OCI-LY3 (cell line): ENCODE measurements around the gene RLN1.
"Not testable (repeated sequence)": the region's sequence is repeated elsewhere in the genome, so short reads cannot be mapped to it uniquely, and the experiment has no call there.

ENCODE experiments used
- H2AFZ ChIP-seq: fragments of 200-600, 300-600 bp; shearing (Covaris generic); 2 replicates; pipeline ENCODE4 v1.6.0; 2014; ENCODE audit warnings: antibody characterized with exemption, low read depth, low read length
- H3K27ac ChIP-seq: fragments of 200-600, 300-600 bp; sonication (generic); 2 replicates; pipeline ENCODE4 v1.5.1; 2014; ENCODE audit warnings: mild to moderate bottlenecking, low read length, moderate library complexity, mixed read lengths
- H3K27me3 ChIP-seq: fragments of 200-600, 300-600 bp; sonication (generic); 2 replicates; pipeline ENCODE4 v1.6.1; 2014; ENCODE audit warnings: low read depth, low read length, mixed read lengths
- H3K36me3 ChIP-seq: fragments of 200-600, 300-600 bp; sonication (generic); replicated peaks from 2 replicates; pipeline ENCODE3; 2014; ENCODE audit warnings: low read depth, low read length, mixed read lengths
- H3K4me1 ChIP-seq: fragments of 300-600, 200-600 bp; sonication (generic); 2 replicates; pipeline ENCODE4 v1.6.1; 2014; ENCODE audit warnings: low read length, mixed read lengths
- H3K4me2 ChIP-seq: fragments of 200-600, 300-600 bp; sonication (generic); 2 replicates; pipeline ENCODE4 v1.6.1; 2014; ENCODE audit warnings: low read length, mixed read lengths
- H3K4me3 ChIP-seq: fragments of 300-600, 200-600 bp; sonication (generic); 2 replicates; pipeline ENCODE4 v1.5.1; 2014; ENCODE audit warnings: antibody characterized with exemption, mild to moderate bottlenecking, low read length, moderate library complexity
- H3K79me2 ChIP-seq: fragments of 300-600, 200-600 bp; shearing (Covaris generic); 2 replicates; pipeline ENCODE4 v1.6.1; 2014; ENCODE audit warnings: mild to moderate bottlenecking, low read length, mixed read lengths
- H3K9ac ChIP-seq: fragments of 300-600, 200-600 bp; shearing (Covaris generic); 2 replicates; pipeline ENCODE4 v1.6.0; 2014; ENCODE audit warnings: mild to moderate bottlenecking, low read length, moderate library complexity
- H3K9me3 ChIP-seq: fragments of 200-600, 300-600 bp; shearing (Covaris generic); 2 replicates; pipeline ENCODE4 v1.6.1; 2014; ENCODE audit warnings: low read length, mixed read lengths; ENCODE audit not compliant: insufficient read depth
- H4K20me1 ChIP-seq: fragments of 200-600, 300-600 bp; sonication (generic); 2 replicates; pipeline ENCODE4 v1.6.1; 2016; ENCODE audit warnings: low read length, mixed read lengths; ENCODE audit not compliant: insufficient read depth
- EZH2phosphoT487 ChIP-seq: fragments of 200-600 bp; shearing (Covaris generic); IDR thresholded peaks from 2 replicates; pipeline ENCODE4 v1.6.1; 2018; ENCODE audit warnings: antibody characterized with exemption, mixed run types, low read depth
- TF ChIP-seq, protein P1 (sequence below): fragments of 200-600, 300-600 bp; sonication (generic); IDR thresholded peaks from 2 replicates; pipeline ENCODE4 v1.5.1; 2014; ENCODE audit warnings: antibody characterized with exemption, low read length, low read depth

RLN1 gene

DNA sequence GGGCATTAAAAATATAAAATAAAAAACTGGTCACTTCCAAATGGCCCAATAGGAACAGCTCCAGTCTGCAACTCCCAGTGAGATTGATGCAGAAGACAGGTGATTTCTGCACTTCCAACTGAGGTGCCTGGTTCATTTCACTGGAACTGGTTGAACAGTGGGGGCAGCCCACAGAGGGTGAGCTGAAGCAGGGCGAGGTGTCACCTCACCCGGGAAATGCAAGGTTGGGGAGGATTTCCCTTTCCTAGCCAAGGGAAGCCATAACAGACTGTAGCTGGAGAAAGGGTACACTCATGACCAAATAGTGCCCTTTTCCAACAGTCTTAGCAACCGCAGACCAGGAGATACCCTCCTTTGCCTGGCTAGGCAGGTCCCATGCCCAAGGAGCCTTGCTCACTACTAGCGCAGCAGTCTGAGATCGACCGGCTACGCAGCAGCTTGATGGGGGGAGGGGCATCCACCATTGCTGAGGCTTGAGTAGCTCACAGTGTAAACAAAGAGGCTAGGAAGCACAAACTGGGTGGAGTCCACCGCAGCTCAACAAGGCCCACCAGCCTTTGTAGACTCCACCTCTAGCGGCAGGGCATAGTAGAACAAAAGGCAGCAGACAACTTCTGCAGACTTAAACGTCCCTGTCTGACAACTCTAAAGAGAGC is 12.7 kb downstream of the RLN1 start:
- Histone ChIP-seq H3K4me3 (no peak overlapping the region), H4K20me1 (no peaks in the 10 kb centered on the region), H3K9ac (no peak overlapping the region), H3K9me3 (no peaks in the 10 kb centered on the region), H3K27me3 (no peaks in the 10 kb centered on the region), H3K4me2 (no peak overlapping the region), H3K79me2 (no peaks in the 10 kb centered on the region), H3K36me3 (no peaks in the 10 kb centered on the region), H2AFZ (no peak overlapping the region), H3K27ac (no peak overlapping the region), H3K4me1 (no peaks in the 10 kb centered on the region)
- no peak for TF ChIP-seq EZH2phosphoT487
- TF ChIP-seq, protein P1, sequence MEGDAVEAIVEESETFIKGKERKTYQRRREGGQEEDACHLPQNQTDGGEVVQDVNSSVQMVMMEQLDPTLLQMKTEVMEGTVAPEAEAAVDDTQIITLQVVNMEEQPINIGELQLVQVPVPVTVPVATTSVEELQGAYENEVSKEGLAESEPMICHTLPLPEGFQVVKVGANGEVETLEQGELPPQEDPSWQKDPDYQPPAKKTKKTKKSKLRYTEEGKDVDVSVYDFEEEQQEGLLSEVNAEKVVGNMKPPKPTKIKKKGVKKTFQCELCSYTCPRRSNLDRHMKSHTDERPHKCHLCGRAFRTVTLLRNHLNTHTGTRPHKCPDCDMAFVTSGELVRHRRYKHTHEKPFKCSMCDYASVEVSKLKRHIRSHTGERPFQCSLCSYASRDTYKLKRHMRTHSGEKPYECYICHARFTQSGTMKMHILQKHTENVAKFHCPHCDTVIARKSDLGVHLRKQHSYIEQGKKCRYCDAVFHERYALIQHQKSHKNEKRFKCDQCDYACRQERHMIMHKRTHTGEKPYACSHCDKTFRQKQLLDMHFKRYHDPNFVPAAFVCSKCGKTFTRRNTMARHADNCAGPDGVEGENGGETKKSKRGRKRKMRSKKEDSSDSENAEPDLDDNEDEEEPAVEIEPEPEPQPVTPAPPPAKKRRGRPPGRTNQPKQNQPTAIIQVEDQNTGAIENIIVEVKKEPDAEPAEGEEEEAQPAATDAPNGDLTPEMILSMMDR = no peak

DNA sequence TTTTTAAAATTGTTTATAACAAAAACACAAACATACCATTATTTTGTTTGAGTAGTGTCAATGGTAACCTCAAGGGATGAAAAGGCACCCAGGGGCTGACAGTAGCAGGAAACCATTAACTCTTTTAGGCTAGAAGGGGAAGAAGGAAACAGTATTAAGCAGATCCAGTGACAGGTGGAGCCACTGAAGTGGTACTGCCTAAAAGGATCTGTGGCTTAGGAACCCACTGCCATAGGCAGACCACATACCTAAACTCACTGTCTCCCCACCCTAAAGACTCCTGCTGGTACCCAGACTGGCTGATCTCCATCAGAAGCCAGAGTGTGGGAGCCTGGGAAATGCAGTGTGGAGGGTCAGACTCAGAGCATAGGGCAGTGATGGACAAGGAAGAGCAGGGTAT is 13.5 kb downstream of the RLN1 start:
- H3K36me3 ChIP-seq = no peaks in the 10 kb centered on the region
- no peak for TF ChIP-seq EZH2phosphoT487
- TF ChIP-seq, protein P1 = no peak
- no peak overlapping the region for H3K27ac ChIP-seq
- no peaks in the 10 kb centered on the region for H3K9me3 ChIP-seq
- no peak overlapping the region for H3K4me3 ChIP-seq
- H3K27me3 ChIP-seq = no peaks in the 10 kb centered on the region
- no peak overlapping the region for H2AFZ ChIP-seq
- no peaks in the 10 kb centered on the region for H3K4me1 ChIP-seq
- H3K9ac ChIP-seq = no peak overlapping the region
- H3K79me2 ChIP-seq = no peaks in the 10 kb centered on the region
- H3K4me2 ChIP-seq = no peak overlapping the region
- H4K20me1 ChIP-seq = no peaks in the 10 kb centered on the region

DNA sequence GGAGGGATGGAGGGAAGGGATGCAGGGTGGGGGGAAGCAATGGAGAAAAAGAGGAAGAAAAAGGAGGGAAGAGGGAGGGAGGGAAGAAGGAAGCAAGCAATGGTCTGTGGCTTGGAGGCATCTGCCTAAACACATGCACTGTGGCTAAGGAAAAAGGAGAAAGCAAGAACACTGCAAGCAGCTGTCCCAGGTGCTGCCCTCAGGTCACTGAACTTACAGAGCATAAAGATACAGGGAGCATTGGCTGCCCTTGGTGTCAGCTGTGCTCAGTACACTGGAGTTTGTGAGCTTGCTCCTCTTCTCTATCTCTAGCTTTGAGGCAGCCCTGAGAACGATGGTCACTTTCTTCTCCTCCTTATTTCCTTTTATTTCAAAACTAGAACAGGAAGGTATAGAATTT is 18.1 kb downstream of the RLN1 start:
- not testable (repeated sequence) for H3K4me1 ChIP-seq, H3K36me3 ChIP-seq, H3K4me2 ChIP-seq, H3K27ac ChIP-seq, H3K9ac ChIP-seq, H3K9me3 ChIP-seq, H3K27me3 ChIP-seq, H3K79me2 ChIP-seq, H3K4me3 ChIP-seq, H4K20me1 ChIP-seq, H2AFZ ChIP-seq

DNA sequence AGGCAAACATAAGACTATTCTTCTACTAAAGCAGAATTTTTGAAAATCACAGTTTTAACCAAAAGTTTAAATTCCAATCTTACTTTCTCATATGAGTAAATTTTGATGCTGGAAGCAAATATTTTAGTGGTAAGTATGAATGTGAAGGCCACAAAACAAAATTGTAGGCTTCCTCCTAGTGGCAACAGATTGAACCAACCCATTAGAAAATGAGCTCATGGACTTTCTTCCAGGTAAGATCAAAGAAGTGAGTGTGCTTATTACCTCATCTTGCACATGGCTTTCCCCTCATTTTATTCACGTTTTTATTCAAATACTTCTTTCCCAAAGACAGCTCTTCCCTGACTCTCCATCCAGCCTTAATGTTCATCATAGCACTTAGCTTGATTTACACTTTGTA is 18.6 kb downstream of the RLN1 start:
- Histone ChIP-seq H3K79me2 (no peaks in the 10 kb centered on the region), H3K9ac (no peak overlapping the region), H3K9me3 (no peaks in the 10 kb centered on the region), H3K27ac (no peak overlapping the region), H3K36me3 (no peaks in the 10 kb centered on the region), H3K4me2 (no peak overlapping the region), H4K20me1 (no peaks in the 10 kb centered on the region), H3K4me3 (no peak overlapping the region), H3K4me1 (no peaks in the 10 kb centered on the region), H3K27me3 (no peaks in the 10 kb centered on the region), H2AFZ (no peak overlapping the region)
- TF ChIP-seq, protein P1 = peak; percentile 22
- TF ChIP-seq EZH2phosphoT487 = no peak

DNA sequence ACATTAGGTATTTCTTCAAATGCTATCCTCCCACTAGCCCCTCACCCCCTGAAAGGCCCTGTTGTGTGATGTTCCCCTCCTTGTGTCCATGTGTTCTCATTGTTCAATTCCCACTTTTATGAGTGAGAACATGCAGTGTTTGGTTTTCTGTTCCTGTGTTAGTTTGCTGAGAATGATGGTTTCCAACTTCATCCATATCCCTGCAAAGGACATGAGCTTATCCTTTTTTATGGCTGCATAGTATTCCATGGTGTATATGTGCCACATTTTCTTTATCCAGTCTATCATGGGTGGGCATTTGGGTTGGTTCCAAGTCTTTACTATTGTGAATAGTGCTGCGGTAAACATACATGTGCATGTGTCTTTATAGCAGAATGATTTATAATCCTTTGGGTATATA is 23.3 kb downstream of the RLN1 start:
- H3K4me3 ChIP-seq, H3K27me3 ChIP-seq, H3K79me2 ChIP-seq, H4K20me1 ChIP-seq, H3K27ac ChIP-seq, H3K9ac ChIP-seq, H2AFZ ChIP-seq, H3K36me3 ChIP-seq, H3K4me1 ChIP-seq, H3K4me2 ChIP-seq: not testable (repeated sequence)
- H3K9me3 ChIP-seq = peaks cover 11% of the 10 kb centered on the region; the same call in 1 of the 2 replicates
